Chondrocyte (in vitro differentiated cells): ENCODE results near the gene ACP5. TPM values are rescaled to one million over a fixed set of nuclear protein-coding genes. Genes with fewer than 3 reads are reported as not detected.
"Not testable (repeated sequence)": the region's sequence is repeated elsewhere in the genome, so short reads cannot be mapped to it uniquely, and the experiment has no call there.

Experiments
- DNase-seq: peaks from one replicate; pipeline ENCODE4 v3.0.0; 2021; ENCODE audit warnings: mixed read lengths, low spot score
- H3K27ac Mint-ChIP-seq: one replicate; pipeline ENCODE4 v1.8.0; 2021; ENCODE audit warnings: mild to moderate bottlenecking, moderate library complexity, mixed read lengths; ENCODE audit not compliant: unreplicated experiment
- H3K27me3 Mint-ChIP-seq: 2 replicates; pipeline ENCODE4 v1.8.0; 2021; ENCODE audit warnings: low read depth, mixed read lengths
- H3K36me3 Mint-ChIP-seq: 2 replicates; pipeline ENCODE4 v1.8.0; 2021; ENCODE audit warnings: low read depth, mixed read lengths
- H3K4me1 Mint-ChIP-seq: 2 replicates; pipeline ENCODE4 v1.8.0; 2021; ENCODE audit warnings: low read depth, mild to moderate bottlenecking, mixed read lengths
- H3K4me3 Mint-ChIP-seq: one replicate; pipeline ENCODE4 v1.8.0; 2021; ENCODE audit warnings: mild to moderate bottlenecking, moderate library complexity, mixed read lengths; ENCODE audit not compliant: unreplicated experiment
- H3K9me3 Mint-ChIP-seq: 2 replicates; pipeline ENCODE4 v1.8.0; 2021; ENCODE audit warnings: low read depth, mixed read lengths
- CTCF ChIP-seq: fragments of 200-600 bp; sonication (generic); IDR thresholded peaks from 2 replicates; pipeline ENCODE4 v1.5.0; 2021; ENCODE audit warnings: antibody characterized with exemption, mild to moderate bottlenecking, moderate library complexity
- total RNA-seq: library from RNA; stranded (reverse); gene quantifications from 3 replicates; pipeline ENCODE4 v1.2.1, GENCODE V29; 2021

ACP5 gene
- total RNA-seq, 1 donor from 2014 or later = 0.45 TPM

GRCh38 chr19:11617180-11618062 is 40.0 kb upstream of the ACP5 start:
- H3K27ac Mint-ChIP-seq = no peak overlapping the region
- H3K27me3 Mint-ChIP-seq = no peaks in the 10 kb centered on the region
- peaks cover 15% of the 10 kb centered on the region for H3K9me3 Mint-ChIP-seq
- no peak overlapping the region for H3K4me3 Mint-ChIP-seq
- peaks cover 53% of the 10 kb centered on the region for H3K36me3 Mint-ChIP-seq
- no peak for DNase-seq
- peaks cover 3% of the 10 kb centered on the region for H3K4me1 Mint-ChIP-seq
- TF ChIP-seq CTCF = no peak

GRCh38 chr19:11612816-11613511 is 35.5 kb upstream of the ACP5 start:
- no peaks in the 10 kb centered on the region for H3K27me3 Mint-ChIP-seq
- no peak for DNase-seq
- no peak overlapping the region for H3K4me3 Mint-ChIP-seq
- no peak for TF ChIP-seq CTCF
- H3K9me3 Mint-ChIP-seq = peaks cover 11% of the 10 kb centered on the region
- peaks cover 25% of the 10 kb centered on the region for H3K36me3 Mint-ChIP-seq
- no peak overlapping the region for H3K27ac Mint-ChIP-seq
- peaks cover 6% of the 10 kb centered on the region for H3K4me1 Mint-ChIP-seq

- Mint-ChIP-seq H3K4me1 (peaks cover 6% of the 10 kb centered on the region), H3K27me3 (no peaks in the 10 kb centered on the region), H3K36me3 (peaks cover 18% of the 10 kb centered on the region), H3K4me3 (no peak overlapping the region), H3K9me3 (peaks cover 3% of the 10 kb centered on the region), H3K27ac (no peak overlapping the region)
- DNase-seq = no peak
- no peak for TF ChIP-seq CTCF
These were observed 34.3 kb upstream of the ACP5 start for GRCh38 chr19:11611730-11612129.

GRCh38 chr19:11606484-11606883 is 29.0 kb upstream of the ACP5 start:
- peaks cover 23% of the 10 kb centered on the region for H3K4me1 Mint-ChIP-seq
- H3K4me3 Mint-ChIP-seq = no peak overlapping the region
- H3K9me3 Mint-ChIP-seq = no peaks in the 10 kb centered on the region
- H3K27ac Mint-ChIP-seq = peak overlapping the region; percentile 63
- H3K27me3 Mint-ChIP-seq = no peaks in the 10 kb centered on the region
- peaks cover 13% of the 10 kb centered on the region for H3K36me3 Mint-ChIP-seq
- TF ChIP-seq CTCF = no peak
- no peak for DNase-seq

GRCh38 chr19:11599704-11600103 is 22.3 kb upstream of the ACP5 start:
- peak overlapping the region; percentile 29 for H3K27ac Mint-ChIP-seq
- H3K27me3 Mint-ChIP-seq, H3K9me3 Mint-ChIP-seq, DNase-seq, H3K4me3 Mint-ChIP-seq, H3K36me3 Mint-ChIP-seq: not testable (repeated sequence)
- peaks cover 50% of the 10 kb centered on the region for H3K4me1 Mint-ChIP-seq
